Measurements from ENCODE around the gene PLCL1. TPM values are rescaled to one million over a fixed set of nuclear protein-coding genes. Genes with fewer than 3 reads are reported as not detected.

PLCL1 gene
- polyA plus RNA-seq, 1 of the 3 experiments (the other 2 are of a cell fraction), result 7.7 TPM

DNA sequence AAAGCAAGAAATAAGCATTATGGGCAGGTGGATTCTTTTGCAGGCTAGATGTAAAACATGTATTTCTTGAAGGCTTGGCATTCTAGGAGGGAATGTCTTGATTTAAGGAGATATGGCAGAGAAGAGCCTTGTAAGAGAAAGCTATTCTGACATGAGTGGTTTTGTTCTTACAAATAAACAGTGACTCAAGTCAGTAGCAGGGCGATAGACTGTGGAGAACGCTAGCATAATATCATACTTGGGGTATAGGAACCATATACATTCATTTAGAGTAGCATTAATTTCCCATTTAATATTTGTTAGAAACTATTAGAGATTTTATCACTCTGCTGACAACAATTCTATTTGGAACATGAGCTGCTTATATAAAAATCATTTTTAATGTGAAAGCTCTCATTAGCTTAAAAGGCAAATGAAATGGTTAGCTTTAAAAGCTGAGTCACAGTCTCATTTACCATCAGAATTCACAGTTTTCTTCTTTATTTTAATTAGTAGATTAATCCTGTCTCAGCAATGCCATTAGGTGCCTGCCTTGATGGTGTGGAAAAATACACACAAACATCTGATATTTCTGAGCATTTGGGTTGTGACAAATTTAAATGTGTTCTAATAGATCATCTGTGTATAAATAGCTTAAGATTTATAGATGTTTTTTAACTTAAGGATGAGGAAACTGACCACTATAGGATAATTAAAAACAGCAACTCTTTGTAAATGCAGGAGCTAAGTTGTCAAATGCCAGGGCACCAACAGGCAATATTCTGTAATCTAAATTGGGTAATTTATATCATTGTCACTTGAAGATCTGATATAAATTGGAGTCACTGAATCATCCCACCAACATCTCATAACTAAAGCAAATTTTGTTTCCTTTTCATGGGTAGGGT lies 276.7 kb downstream of the PLCL1 start (continued):
- TF ChIP-seq, protein P1, sequence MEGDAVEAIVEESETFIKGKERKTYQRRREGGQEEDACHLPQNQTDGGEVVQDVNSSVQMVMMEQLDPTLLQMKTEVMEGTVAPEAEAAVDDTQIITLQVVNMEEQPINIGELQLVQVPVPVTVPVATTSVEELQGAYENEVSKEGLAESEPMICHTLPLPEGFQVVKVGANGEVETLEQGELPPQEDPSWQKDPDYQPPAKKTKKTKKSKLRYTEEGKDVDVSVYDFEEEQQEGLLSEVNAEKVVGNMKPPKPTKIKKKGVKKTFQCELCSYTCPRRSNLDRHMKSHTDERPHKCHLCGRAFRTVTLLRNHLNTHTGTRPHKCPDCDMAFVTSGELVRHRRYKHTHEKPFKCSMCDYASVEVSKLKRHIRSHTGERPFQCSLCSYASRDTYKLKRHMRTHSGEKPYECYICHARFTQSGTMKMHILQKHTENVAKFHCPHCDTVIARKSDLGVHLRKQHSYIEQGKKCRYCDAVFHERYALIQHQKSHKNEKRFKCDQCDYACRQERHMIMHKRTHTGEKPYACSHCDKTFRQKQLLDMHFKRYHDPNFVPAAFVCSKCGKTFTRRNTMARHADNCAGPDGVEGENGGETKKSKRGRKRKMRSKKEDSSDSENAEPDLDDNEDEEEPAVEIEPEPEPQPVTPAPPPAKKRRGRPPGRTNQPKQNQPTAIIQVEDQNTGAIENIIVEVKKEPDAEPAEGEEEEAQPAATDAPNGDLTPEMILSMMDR (IDR thresholded peaks at IDR 0.05), result no peak
- TF ChIP-seq NRF1 (IDR thresholded peaks at IDR 0.05; ENCODE audit: low read depth, low read length) (no peak), TCF12 (IDR thresholded peaks at IDR 0.05) (peak; percentile 39), GABPA (IDR thresholded peaks at IDR 0.05; ENCODE audit: low read depth) (no peak), POLR2AphosphoS5 (IDR thresholded peaks at IDR 0.05; ENCODE audit: low read depth, low read length) (peak; percentile 18; the same call in 1 of the 2 replicates), EZH2phosphoT487 (IDR thresholded peaks at IDR 0.05; ENCODE audit: borderline replicate concordance, low read depth) (no peak), JUND (IDR thresholded peaks at IDR 0.05) (no peak), MXI1 (IDR thresholded peaks at IDR 0.05; ENCODE audit: low read depth, low read length) (no peak), RXRA (IDR thresholded peaks at IDR 0.05; ENCODE audit: borderline replicate concordance, low read depth) (no peak), CHD2 (IDR thresholded peaks at IDR 0.05; ENCODE audit: low read length, partially characterized antibody) (no peak), EP300 (IDR thresholded peaks at IDR 0.05; ENCODE audit: borderline replicate concordance in 1 of 2, low read depth in 1 of 2, low read length in 1 of 2) (peak; percentile 14 to 32; a peak in 1 of 4 replicates)
- TF ChIP-seq, protein P2, sequence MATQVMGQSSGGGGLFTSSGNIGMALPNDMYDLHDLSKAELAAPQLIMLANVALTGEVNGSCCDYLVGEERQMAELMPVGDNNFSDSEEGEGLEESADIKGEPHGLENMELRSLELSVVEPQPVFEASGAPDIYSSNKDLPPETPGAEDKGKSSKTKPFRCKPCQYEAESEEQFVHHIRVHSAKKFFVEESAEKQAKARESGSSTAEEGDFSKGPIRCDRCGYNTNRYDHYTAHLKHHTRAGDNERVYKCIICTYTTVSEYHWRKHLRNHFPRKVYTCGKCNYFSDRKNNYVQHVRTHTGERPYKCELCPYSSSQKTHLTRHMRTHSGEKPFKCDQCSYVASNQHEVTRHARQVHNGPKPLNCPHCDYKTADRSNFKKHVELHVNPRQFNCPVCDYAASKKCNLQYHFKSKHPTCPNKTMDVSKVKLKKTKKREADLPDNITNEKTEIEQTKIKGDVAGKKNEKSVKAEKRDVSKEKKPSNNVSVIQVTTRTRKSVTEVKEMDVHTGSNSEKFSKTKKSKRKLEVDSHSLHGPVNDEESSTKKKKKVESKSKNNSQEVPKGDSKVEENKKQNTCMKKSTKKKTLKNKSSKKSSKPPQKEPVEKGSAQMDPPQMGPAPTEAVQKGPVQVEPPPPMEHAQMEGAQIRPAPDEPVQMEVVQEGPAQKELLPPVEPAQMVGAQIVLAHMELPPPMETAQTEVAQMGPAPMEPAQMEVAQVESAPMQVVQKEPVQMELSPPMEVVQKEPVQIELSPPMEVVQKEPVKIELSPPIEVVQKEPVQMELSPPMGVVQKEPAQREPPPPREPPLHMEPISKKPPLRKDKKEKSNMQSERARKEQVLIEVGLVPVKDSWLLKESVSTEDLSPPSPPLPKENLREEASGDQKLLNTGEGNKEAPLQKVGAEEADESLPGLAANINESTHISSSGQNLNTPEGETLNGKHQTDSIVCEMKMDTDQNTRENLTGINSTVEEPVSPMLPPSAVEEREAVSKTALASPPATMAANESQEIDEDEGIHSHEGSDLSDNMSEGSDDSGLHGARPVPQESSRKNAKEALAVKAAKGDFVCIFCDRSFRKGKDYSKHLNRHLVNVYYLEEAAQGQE (IDR thresholded peaks at IDR 0.05; ENCODE audit: low read depth, low read length), result no peak
- TF ChIP-seq, protein P3, sequence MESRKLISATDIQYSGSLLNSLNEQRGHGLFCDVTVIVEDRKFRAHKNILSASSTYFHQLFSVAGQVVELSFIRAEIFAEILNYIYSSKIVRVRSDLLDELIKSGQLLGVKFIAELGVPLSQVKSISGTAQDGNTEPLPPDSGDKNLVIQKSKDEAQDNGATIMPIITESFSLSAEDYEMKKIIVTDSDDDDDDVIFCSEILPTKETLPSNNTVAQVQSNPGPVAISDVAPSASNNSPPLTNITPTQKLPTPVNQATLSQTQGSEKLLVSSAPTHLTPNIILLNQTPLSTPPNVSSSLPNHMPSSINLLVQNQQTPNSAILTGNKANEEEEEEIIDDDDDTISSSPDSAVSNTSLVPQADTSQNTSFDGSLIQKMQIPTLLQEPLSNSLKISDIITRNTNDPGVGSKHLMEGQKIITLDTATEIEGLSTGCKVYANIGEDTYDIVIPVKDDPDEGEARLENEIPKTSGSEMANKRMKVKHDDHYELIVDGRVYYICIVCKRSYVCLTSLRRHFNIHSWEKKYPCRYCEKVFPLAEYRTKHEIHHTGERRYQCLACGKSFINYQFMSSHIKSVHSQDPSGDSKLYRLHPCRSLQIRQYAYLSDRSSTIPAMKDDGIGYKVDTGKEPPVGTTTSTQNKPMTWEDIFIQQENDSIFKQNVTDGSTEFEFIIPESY (IDR thresholded peaks at IDR 0.05; ENCODE audit: borderline replicate concordance, low read depth), result no peak
- TF ChIP-seq, protein P4, sequence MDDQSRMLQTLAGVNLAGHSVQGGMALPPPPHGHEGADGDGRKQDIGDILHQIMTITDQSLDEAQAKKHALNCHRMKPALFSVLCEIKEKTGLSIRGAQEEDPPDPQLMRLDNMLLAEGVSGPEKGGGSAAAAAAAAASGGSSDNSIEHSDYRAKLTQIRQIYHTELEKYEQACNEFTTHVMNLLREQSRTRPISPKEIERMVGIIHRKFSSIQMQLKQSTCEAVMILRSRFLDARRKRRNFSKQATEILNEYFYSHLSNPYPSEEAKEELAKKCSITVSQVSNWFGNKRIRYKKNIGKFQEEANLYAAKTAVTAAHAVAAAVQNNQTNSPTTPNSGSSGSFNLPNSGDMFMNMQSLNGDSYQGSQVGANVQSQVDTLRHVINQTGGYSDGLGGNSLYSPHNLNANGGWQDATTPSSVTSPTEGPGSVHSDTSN (IDR thresholded peaks at IDR 0.05), result peak; percentile 30; the same call in 1 of the 2 replicates

Measured in SK-N-SH (cell line).